HG03558 (cell line): ENCODE results near the gene NADSYN1.

Source experiments
- ATAC-seq: cut with Tn5 transposase; IDR thresholded peaks from one replicate; pipeline ENCODE4 v1.9.1; 2021; ENCODE audit warnings: moderate number of reproducible peaks; ENCODE audit not compliant: unreplicated experiment; ENCODE audit errors: extremely low read depth

NADSYN1 gene

DNA sequence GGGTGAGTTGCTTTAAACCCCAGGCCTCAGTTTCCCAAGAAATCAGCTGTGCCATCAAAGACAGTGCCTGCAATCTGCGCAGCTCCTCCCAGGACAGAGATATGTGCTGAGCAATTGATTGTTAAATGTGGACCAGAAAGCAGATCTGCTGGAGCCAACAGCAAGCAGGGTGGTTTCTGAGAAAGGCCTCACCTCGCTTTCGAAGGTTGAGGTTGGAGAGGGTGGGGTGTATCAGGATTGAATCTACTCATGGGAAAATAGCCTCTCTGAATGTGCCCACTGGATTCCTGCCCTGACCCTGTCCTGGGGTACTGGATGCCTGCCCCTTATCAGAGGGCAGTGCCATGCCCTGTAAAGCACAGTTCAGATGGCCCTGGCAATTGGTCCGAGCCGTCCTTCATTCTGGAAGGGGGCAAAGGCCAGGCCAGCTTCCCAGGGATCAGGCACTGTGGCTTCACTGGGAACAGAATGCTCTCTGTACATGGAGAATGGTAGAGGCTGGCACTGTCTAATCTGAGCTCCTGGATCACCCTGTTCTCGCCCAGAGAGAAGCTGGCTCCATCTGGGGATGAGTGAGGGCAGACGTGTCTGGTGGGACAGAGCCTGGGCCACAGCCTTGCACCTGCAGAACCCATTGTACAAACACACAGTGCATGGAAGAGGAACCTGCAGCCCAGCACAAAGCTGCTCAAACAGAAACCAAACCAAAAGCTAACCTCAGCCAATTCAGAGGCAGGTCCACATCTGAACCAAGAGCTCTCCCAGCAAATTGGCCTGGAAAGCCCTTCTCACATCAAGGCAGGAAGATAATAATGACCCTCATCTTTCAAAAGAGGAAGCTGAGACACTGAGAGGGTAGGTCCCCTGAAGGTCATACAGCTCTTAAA, 20.0 kb upstream of the NADSYN1 start:
- no peak for ATAC-seq

- no peak for ATAC-seq
Measured at GRCh38 chr11:71433648-71434450, 19.2 kb upstream of the NADSYN1 start.

- ATAC-seq, result no peak
Measured at GRCh38 chr11:71434576-71435130, 18.4 kb upstream of the NADSYN1 start.

DNA sequence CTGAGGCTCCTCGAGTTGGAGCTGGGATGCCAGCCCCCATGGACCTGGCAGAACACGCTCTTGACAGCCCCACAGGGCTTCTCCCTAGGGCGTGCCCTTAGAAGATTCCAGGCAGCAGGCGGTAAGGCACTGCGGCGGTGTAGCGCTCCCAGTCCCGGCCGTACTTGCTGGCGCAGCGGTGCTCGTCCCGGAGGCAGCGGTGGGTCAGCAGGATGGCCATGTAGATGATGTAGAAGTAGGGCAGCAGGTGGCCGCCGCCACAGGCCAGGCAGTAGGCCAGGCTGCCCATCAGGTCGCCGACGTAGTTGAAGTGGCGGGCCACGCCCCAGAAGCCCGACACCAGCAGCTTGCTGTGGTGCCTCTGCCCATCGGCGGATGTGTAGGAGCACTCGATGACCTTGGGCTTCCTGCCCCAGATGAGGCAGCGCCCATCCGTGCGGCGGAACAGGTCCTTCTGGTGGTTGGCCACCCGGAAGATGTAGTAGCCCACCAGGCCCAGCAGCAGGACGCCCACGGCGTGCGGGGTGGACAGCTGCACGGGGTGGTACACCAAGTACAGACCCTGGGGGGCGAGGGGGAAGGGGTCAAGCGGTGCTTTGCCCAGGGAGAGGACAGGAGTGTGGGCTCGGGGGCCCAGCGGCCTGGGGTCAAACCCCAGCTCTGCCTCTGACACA, 17.6 kb upstream of the NADSYN1 start:
- ATAC-seq, result no peak

DNA sequence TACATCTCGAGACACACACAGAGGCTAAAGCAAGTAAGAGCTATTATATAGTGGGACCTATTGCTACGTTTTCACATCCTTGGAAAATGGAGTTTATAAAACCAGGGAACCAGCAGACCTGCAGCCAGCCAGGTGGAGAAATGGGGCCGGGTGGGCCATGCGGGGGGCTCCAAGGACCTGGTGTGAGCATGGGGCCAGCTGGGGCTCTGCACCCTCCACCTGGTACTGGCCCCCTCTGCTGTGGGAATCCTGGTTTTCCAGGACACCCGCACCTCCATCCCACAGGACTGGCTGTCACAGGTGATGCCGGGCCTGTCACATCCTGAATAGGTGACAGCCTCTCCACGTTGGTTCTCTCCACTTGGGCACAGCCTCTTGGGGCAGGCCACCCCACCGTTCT, 16.1 kb upstream of the NADSYN1 start:
- no peak for ATAC-seq

- no peak for ATAC-seq
Measured at GRCh38 chr11:71437399-71437798, 15.6 kb upstream of the NADSYN1 start.

- no peak for ATAC-seq
Measured at GRCh38 chr11:71437879-71438278, 15.1 kb upstream of the NADSYN1 start.

- ATAC-seq, result no peak
Measured at GRCh38 chr11:71438650-71439049, 14.4 kb upstream of the NADSYN1 start.

- ATAC-seq, result no peak
Measured at GRCh38 chr11:71440021-71440755, 12.8 kb upstream of the NADSYN1 start.

DNA sequence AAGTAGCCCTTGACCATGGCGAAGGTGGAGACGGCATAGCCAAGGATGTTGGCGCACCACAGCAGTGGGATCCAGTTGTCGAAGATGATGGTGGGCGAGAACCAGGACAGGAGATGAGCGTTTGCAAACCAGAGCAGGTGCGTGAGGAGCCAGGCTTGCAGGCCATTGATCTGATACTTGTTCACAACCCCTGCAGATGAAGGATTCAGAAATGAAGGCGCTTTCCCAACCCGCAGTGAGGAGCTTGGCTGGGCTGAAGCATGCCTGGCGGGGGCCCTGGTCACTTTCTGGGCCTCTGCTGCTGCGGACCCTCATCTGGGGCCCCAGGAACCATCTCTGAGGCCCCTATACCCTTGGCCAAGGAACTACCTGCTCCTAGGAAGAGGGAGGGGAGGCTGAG, 11.8 kb upstream of the NADSYN1 start:
- no peak for ATAC-seq

- no peak for ATAC-seq
Measured at GRCh38 chr11:71442123-71442522, 10.9 kb upstream of the NADSYN1 start.

DNA sequence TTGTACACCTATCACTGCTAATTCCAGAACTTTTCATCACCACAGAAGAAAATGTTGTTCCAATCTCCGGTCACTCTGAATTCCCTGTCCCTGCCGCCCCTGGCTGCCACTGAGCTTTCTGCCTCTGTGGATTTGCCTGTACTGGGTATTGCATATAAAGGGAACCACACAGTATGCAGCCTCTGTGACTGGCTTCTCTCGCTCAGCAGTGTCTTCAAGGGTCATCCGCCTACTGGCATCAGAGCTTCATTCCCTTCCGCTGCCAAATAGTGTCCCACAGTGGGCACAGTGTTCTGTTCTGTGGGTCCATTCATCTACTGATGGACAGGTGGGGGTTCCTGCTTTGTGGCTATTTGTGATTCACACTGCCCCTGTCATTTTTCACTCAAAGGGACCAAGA, 10.1 kb upstream of the NADSYN1 start:
- ATAC-seq, result no peak

DNA sequence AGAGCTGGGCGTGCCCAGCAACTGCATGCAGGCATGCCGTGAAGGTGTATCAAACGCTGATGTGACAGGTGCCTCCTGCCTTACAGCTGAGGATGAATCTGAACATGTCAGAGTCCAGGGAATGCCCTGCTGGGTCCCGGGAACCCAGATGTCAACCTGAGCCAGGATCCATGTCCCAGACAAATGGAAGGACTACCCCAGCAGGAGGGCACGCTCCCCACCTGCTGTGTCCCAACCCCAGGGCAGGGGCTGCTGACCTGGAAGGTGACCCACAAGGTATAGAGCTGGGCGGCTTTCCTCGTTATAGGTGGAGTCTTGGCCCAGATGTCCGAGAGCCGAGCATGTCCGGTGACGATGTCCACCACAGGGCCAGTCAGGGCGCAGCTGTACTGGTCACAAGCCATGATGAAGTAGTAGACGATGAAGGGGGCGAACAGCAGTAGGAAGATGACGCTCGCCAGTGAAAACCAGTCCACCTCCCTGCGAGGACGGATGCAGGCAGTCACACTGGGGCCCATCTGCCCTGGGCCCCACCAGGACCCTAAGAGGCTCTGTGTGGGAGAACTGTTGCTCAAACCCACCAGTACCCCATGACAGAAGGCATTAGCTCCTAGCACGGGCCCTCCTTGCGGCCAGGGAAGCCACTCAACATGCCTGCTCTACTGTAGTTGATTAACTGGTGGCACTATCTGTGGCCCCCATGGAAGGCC, 9.1 kb upstream of the NADSYN1 start:
- no peak for ATAC-seq

- no peak for ATAC-seq
Measured at GRCh38 chr11:71444811-71445210, 8.2 kb upstream of the NADSYN1 start.

GRCh38 chr11:71446150-71446549, 6.9 kb upstream of the NADSYN1 start:
- ATAC-seq, result no peak

DNA sequence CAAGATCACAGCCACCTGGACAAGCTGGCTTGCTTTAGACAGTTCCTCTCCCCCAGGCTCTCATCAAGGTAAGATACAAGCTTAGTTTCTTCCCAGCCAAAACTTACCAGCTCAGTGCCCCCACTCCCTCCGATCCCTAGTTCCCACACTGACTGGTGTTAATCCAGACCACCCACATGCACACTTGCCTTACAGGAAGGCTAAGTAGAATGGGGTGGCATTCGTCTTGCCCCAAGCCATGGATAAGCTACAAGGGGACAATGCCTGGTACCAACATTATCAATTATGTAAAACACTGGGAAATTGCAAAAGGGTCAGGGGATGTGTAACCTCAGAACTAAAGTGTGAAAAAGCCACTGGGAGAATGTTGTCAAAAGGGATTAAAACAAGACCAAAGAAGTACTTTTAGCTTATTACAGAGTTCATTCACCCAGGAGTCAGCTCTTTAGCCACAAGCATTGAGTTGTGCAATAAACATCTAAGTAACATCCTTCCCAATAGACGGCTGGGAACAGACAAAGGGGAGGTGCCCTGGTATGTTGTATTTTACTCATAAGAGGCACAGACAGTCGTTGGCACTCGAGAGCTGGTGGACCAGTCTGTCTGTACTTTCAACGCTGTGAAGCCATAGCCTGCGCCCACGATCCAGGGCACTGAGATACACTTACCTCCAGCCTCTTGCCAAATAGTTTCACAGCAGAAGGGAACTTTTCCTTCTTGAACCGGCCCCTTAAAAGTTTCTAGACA, 5.9 kb upstream of the NADSYN1 start:
- no peak for ATAC-seq

GRCh38 chr11:71447791-71448256, 5.2 kb upstream of the NADSYN1 start:
- ATAC-seq, result no peak
